Measurements from ENCODE around the gene TP53I13. TPM values are rescaled to one million over a fixed set of nuclear protein-coding genes. Genes with fewer than 3 reads are reported as not detected.

Gene TP53I13
- total RNA-seq, 2 experiments from 2014 or later, result 37.7 to 41.5 TPM

DNA sequence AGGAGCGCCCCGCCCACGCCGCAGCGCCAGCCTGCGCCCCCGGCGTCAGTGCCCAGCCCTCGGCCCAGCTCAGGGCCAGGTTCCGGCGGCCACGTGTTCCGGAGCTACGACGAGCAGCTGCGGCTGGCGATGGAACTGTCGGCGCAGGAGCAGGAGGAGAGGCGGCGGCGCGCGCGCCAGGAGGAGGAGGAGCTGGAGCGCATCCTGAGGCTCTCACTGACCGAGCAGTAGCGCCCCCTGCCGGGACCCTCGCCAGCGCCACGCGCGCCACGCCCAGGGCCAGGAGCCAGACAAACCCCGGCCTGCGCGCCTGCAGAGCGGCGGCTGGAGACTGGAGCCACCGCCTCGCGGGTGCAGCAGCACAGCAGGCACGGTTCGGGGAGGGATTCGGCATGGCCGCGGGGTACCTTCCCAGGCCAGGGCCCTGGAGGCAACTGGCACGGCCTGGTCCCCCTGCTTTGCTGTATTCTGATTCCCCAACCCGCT lies 44.9 kb downstream of the TP53I13 start:
- Mint-ChIP-seq H3K9me3 (ENCODE audit: low read depth) (no peaks in the 10 kb centered on the region), H3K4me1 (peaks cover 40% of the 10 kb centered on the region), H3K36me3 (ENCODE audit: low read depth) (peaks cover 2% of the 10 kb centered on the region), H3K27ac (no peak overlapping the region), H3K27me3 (peaks cover 2% of the 10 kb centered on the region), H3K4me3 (peak overlapping the region; percentile 40)
- ChIA-PET POLR2A (interaction anchor here (0.9 to 1.3 kb wide), 2 partner anchors 21 to 148 kb away, joined by 3 read pairs; no protein-coding TSS in a partner anchor), CTCF (interaction anchor here (0.6 to 3.8 kb wide), 19 partner anchors 11 to 269 kb away, joined by 3 to 26 read pairs (median 4); partner anchors contain the start of gene ANKRD13B)
- peak; percentile 48 for ATAC-seq
- peak; percentile 98 for DNase-seq
- intact Hi-C loops (cut with DNase I, micrococcal nuclease), result loop anchor here (1.0 to 10.0 kb wide), 3 partner anchors 33 to 889 kb away; partner anchors contain the start of genes NEK8 (in 1 of the 2), TLCD1 (in 1 of the 2) and TP53I13 (in 1 of the 2)

- DNase-seq (peak; percentile 39), ATAC-seq (no peak)
- POLR2A ChIA-PET, result interaction anchor here (0.9 to 1.3 kb wide), 2 partner anchors 22 to 147 kb away, joined by 3 read pairs; no protein-coding TSS in a partner anchor
- H3K27me3 Mint-ChIP-seq, result peaks cover 2% of the 10 kb centered on the region
- peak overlapping the region; percentile 40 for H3K4me3 Mint-ChIP-seq
- intact Hi-C loops (cut with DNase I, micrococcal nuclease), result loop anchor here (1.0 to 10.0 kb wide), 3 partner anchors 34 to 889 kb away; partner anchors contain the start of genes NEK8 (in 1 of the 2), TLCD1 (in 1 of the 2) and TP53I13 (in 1 of the 2)
- CTCF ChIA-PET, result interaction anchor here (0.5 to 3.8 kb wide), 16 partner anchors 10 to 244 kb away, joined by 3 to 26 read pairs (median 4); partner anchors contain the start of gene ANKRD13B
- peaks cover 2% of the 10 kb centered on the region for H3K36me3 Mint-ChIP-seq (ENCODE audit: low read depth)
- H3K9me3 Mint-ChIP-seq (ENCODE audit: low read depth), result no peaks in the 10 kb centered on the region
- H3K4me1 Mint-ChIP-seq, result peaks cover 41% of the 10 kb centered on the region
- no peak overlapping the region for H3K27ac Mint-ChIP-seq
Observed at GRCh38 chr17:29613856-29614255, 45.4 kb downstream of the TP53I13 start.

DNA sequence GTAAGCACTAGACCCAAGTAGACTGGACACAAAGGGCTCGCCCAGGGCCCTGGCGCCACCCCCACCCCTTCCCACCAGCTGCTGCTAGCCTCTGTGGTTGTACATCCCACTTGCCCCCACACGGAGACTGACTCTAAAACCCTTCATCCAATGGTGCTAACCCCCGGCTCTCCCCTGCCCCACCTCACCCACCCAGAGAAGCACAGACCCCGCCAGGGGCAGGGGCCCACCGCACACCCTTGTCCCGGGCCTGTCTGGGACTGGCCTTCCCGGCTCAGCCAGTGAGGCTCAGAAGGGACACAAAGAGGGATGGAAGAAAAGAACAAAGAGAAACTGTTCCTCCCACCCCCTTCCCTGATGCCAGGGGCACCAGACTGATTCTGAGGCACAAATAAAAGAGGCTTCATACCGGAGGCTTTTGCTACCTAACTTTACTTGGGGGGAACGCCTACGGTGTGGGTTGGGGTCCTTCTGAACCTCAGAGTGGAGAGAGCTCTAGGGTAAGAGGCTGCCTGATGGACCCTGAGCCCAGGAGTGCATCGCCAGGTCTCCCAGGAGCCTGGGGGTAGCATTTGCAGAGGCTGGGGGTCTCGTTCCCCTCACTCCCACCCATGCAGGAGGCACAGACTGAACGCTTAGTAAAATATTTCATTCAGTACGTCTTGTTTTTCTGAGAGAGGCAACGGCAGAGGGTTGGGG lies 46.0 kb downstream of the TP53I13 start:
- Mint-ChIP-seq H3K27me3 (peaks cover 2% of the 10 kb centered on the region), H3K9me3 (ENCODE audit: low read depth) (no peaks in the 10 kb centered on the region), H3K4me3 (peak overlapping the region; percentile 75), H3K36me3 (ENCODE audit: low read depth) (peaks cover 2% of the 10 kb centered on the region), H3K4me1 (peaks cover 41% of the 10 kb centered on the region), H3K27ac (no peak overlapping the region)
- intact Hi-C loops (cut with DNase I, micrococcal nuclease), result loop anchor here (1.0 to 10.0 kb wide), 6 partner anchors 10 to 890 kb away; partner anchors contain the start of genes GIT1 (in 2 of the 2), NEK8 (in 1 of the 2), PHF12 (in 1 of the 2) and TAOK1 (in 1 of the 2)
- ATAC-seq (no peak), DNase-seq (no peak)
- ChIA-PET CTCF (interaction anchor here (0.5 to 4.3 kb wide), 7 partner anchors 9 to 244 kb away, joined by 3 to 93 read pairs (median 6); partner anchors contain the start of genes ABHD15, ANKRD13B and TP53I13), POLR2A (interaction anchor here (0.9 to 1.3 kb wide), 2 partner anchors 18 to 22 kb away, joined by 3 to 4 read pairs; no protein-coding TSS in a partner anchor)

GRCh38 chr17:29615048-29615385 lies 46.5 kb downstream of the TP53I13 start:
- Mint-ChIP-seq H3K4me1 (peaks cover 41% of the 10 kb centered on the region), H3K36me3 (ENCODE audit: low read depth) (peaks cover 2% of the 10 kb centered on the region), H3K27ac (peak overlapping the region; percentile 55), H3K27me3 (peaks cover 2% of the 10 kb centered on the region), H3K9me3 (ENCODE audit: low read depth) (no peaks in the 10 kb centered on the region), H3K4me3 (peak overlapping the region; percentile 75)
- CTCF ChIA-PET, result interaction anchor here (0.6 to 4.3 kb wide), 11 partner anchors 10 to 317 kb away, joined by 3 to 93 read pairs (median 4); partner anchors contain the start of genes ABHD15, ANKRD13B and TP53I13
- DNase-seq, result peak; percentile 74
- ATAC-seq, result no peak
- intact Hi-C loops (cut with DNase I, micrococcal nuclease), result loop anchor here (1.0 to 10.0 kb wide), 6 partner anchors 9 to 890 kb away; partner anchors contain the start of genes GIT1 (in 2 of the 2), NEK8 (in 1 of the 2), PHF12 (in 1 of the 2) and TAOK1 (in 1 of the 2)
- POLR2A ChIA-PET, result interaction anchor here (0.6 to 3.0 kb wide), 5 partner anchors 10 to 145 kb away, joined by 3 to 11 read pairs (median 5); partner anchors contain the start of gene ABHD15

DNA sequence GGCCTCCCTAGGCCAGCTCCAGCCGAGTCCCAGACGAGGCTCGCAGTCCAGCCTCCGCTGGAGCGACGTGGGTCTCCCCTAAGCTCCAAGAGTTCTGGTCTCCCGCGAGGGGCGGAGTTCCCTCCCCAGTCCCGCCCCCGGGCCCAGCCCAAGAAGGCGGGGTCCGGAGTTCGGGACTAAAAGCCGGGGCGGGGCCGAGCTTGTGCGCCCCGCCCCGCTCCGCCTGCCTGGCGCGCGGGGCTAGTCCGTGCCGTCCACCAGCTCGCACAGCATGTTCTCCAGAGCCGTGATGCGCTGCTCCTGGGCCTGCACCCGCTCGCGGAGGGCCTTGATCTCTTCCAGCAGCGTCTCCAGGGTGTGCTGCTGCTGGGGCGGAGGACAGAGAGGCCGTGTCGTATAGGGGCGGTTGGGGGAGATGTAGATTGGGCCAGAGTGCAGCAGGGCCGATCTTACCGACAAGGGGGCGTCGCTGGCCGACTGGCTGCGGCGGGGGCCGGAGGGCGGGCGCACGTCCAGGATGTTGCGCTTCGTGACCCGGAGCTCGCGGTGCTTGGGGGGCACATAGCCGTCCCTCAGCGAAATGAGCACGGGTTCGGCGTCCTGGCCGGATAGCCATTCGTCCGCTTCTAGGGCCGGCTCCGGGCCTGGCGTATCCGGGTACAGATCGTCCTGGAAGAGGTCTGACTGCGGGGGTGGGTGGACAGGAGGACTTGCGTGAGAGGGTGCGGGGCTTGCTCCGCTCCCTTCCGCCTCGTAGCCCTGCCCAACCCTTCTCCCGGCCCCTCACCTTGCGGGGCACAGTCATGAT lies 47.2 kb downstream of the TP53I13 start:
- peak overlapping the region; percentile 75 for H3K4me3 Mint-ChIP-seq
- ChIA-PET CTCF (interaction anchor here (0.6 to 4.3 kb wide), 19 partner anchors 9 to 316 kb away, joined by 3 to 93 read pairs (median 6); partner anchors contain the start of genes ABHD15, ANKRD13B, SSH2 and TP53I13), POLR2A (interaction anchor here (0.6 to 3.0 kb wide), 6 partner anchors 10 to 351 kb away, joined by 3 to 11 read pairs (median 4); partner anchors contain the start of genes ABHD15 and SSH2)
- peaks cover 2% of the 10 kb centered on the region for H3K36me3 Mint-ChIP-seq (ENCODE audit: low read depth)
- no peaks in the 10 kb centered on the region for H3K9me3 Mint-ChIP-seq (ENCODE audit: low read depth)
- intact Hi-C loops (cut with DNase I, micrococcal nuclease), result loop anchor here (1.0 to 10.0 kb wide), 8 partner anchors 9 to 891 kb away; partner anchors contain the start of genes GIT1 (in 2 of the 2), NEK8 (in 1 of the 2), NUFIP2 (in 1 of the 2) and PHF12 (in 1 of the 2)
- peak overlapping the region; percentile 63 for H3K27ac Mint-ChIP-seq
- DNase-seq (peak; percentile 92), ATAC-seq (peak; percentile 51)
- peaks cover 2% of the 10 kb centered on the region for H3K27me3 Mint-ChIP-seq
- peaks cover 41% of the 10 kb centered on the region for H3K4me1 Mint-ChIP-seq

- peaks cover 2% of the 10 kb centered on the region for H3K27me3 Mint-ChIP-seq
- H3K27ac Mint-ChIP-seq, result peak overlapping the region; percentile 19
- peaks cover 45% of the 10 kb centered on the region for H3K4me1 Mint-ChIP-seq
- intact Hi-C loops (cut with DNase I, micrococcal nuclease), result loop anchor here (1.0 to 10.0 kb wide), 8 partner anchors 48 to 892 kb away; partner anchors contain the start of genes TP53I13 (in 2 of the 2), NEK8 (in 1 of the 2), NUFIP2 (in 1 of the 2) and PHF12 (in 1 of the 2)
- POLR2A ChIA-PET, result interaction anchor here (0.6 to 3.0 kb wide), 10 partner anchors 9 to 352 kb away, joined by 3 to 11 read pairs (median 3); partner anchors contain the start of genes ABHD15, ANKRD13B and SSH2
- no peaks in the 10 kb centered on the region for H3K9me3 Mint-ChIP-seq (ENCODE audit: low read depth)
- CTCF ChIA-PET, result interaction anchor here (0.6 to 4.3 kb wide), 41 partner anchors 9 to 663 kb away, joined by 3 to 93 read pairs (median 5); partner anchors contain the start of genes ABHD15, ANKRD13B, SSH2 and TP53I13
- no peak for ATAC-seq
- H3K4me3 Mint-ChIP-seq, result peak overlapping the region; percentile 75
- DNase-seq, result peak; percentile 46
- peaks cover 2% of the 10 kb centered on the region for H3K36me3 Mint-ChIP-seq (ENCODE audit: low read depth)
Observed at GRCh38 chr17:29616300-29617048, 48.0 kb downstream of the TP53I13 start.

GRCh38 chr17:29617125-29617480 lies 48.6 kb downstream of the TP53I13 start:
- ATAC-seq (peak; percentile 82), DNase-seq (peak; percentile 98)
- H3K4me3 Mint-ChIP-seq, result peak overlapping the region; percentile 75
- peak overlapping the region; percentile 89 for H3K27ac Mint-ChIP-seq
- ChIA-PET POLR2A (interaction anchor here (0.7 to 3.0 kb wide), 10 partner anchors 12 to 313 kb away, joined by 3 to 11 read pairs (median 3); partner anchors contain the start of genes ABHD15, ANKRD13B and SSH2), CTCF (interaction anchor here (0.6 to 4.3 kb wide), 51 partner anchors 8 to 874 kb away, joined by 3 to 93 read pairs (median 5); partner anchors contain the start of genes ABHD15, ANKRD13B, NUFIP2 and SSH2)
- intact Hi-C loops (cut with DNase I, micrococcal nuclease), result loop anchor here (1.0 to 10.0 kb wide), 8 partner anchors 48 to 892 kb away; partner anchors contain the start of genes TP53I13 (in 2 of the 2), NEK8 (in 1 of the 2), NUFIP2 (in 1 of the 2) and PHF12 (in 1 of the 2)
- H3K36me3 Mint-ChIP-seq (ENCODE audit: low read depth), result peaks cover 2% of the 10 kb centered on the region
- H3K4me1 Mint-ChIP-seq, result peaks cover 47% of the 10 kb centered on the region
- H3K9me3 Mint-ChIP-seq (ENCODE audit: low read depth), result no peaks in the 10 kb centered on the region
- peaks cover 2% of the 10 kb centered on the region for H3K27me3 Mint-ChIP-seq

GRCh38 chr17:29617481-29618271 lies 49.2 kb downstream of the TP53I13 start:
- peak overlapping the region; percentile 89 for H3K27ac Mint-ChIP-seq
- DNase-seq, result peak; percentile 95
- H3K4me3 Mint-ChIP-seq, result peak overlapping the region; percentile 75
- H3K4me1 Mint-ChIP-seq, result peaks cover 48% of the 10 kb centered on the region
- intact Hi-C loops (cut with DNase I, micrococcal nuclease), result loop anchor here (1.0 to 10.0 kb wide), 9 partner anchors 49 to 893 kb away; partner anchors contain the start of genes TP53I13 (in 2 of the 2), NEK8 (in 1 of the 2), NUFIP2 (in 1 of the 2) and PHF12 (in 1 of the 2)
- H3K36me3 Mint-ChIP-seq (ENCODE audit: low read depth), result peaks cover 2% of the 10 kb centered on the region
- H3K9me3 Mint-ChIP-seq (ENCODE audit: low read depth), result no peaks in the 10 kb centered on the region
- ChIA-PET CTCF (interaction anchor here (0.6 to 4.3 kb wide), 52 partner anchors 10 to 874 kb away, joined by 3 to 93 read pairs (median 4); partner anchors contain the start of genes ABHD15, ANKRD13B, NUFIP2 and SSH2), POLR2A (interaction anchor here (0.6 to 3.0 kb wide), 13 partner anchors 11 to 338 kb away, joined by 3 to 11 read pairs (median 4); partner anchors contain the start of genes ABHD15, ANKRD13B and SSH2)
- peaks cover 2% of the 10 kb centered on the region for H3K27me3 Mint-ChIP-seq
- peak; percentile 43 for ATAC-seq
